Smooth muscle cell (in vitro differentiated cells): ENCODE data around the gene DARS1. TPM values are rescaled to one million over a fixed set of nuclear protein-coding genes. Genes with fewer than 3 reads are reported as not detected.

Experiments
- DNase-seq: peaks from one replicate; lab custom pipeline; 2025; ENCODE audit not compliant: unreplicated experiment; lab: John Stamatoyannopoulos, UW
- H2AFZ ChIP-seq: fragments of 200-600 bp; sonication (generic); 2 replicates; pipeline ENCODE4 v1.6.0; 2016; ENCODE audit warnings: antibody characterized with exemption, low read depth, mild to moderate bottlenecking
- H3F3A ChIP-seq: fragments of 200-600 bp; sonication (generic); 2 replicates; pipeline ENCODE4 v1.6.0; 2017; ENCODE audit warnings: antibody characterized with exemption, low read depth
- H3K27ac ChIP-seq: fragments of 200-600 bp; sonication (generic); 2 replicates; pipeline ENCODE4 v1.5.1; 2016; ENCODE audit warnings: low read depth, mild to moderate bottlenecking
- H3K27me3 ChIP-seq: fragments of 200-600 bp; sonication (generic); 2 replicates; pipeline ENCODE4 v1.6.1; 2016; ENCODE audit warnings: low read depth, mild to moderate bottlenecking
- H3K36me3 ChIP-seq: fragments of 200-600 bp; sonication (generic); 2 replicates; pipeline ENCODE4 v1.5.1; 2016; ENCODE audit warnings: low read depth
- H3K4me1 ChIP-seq: fragments of 200-600 bp; sonication (generic); 2 replicates; pipeline ENCODE4 v1.5.1; 2016; ENCODE audit warnings: low read depth
- H3K4me2 ChIP-seq: fragments of 200-600 bp; sonication (generic); 2 replicates; pipeline ENCODE4 v1.6.0; 2016; ENCODE audit warnings: mild to moderate bottlenecking
- H3K4me3 ChIP-seq: fragments of 200-600 bp; sonication (generic); 2 replicates; pipeline ENCODE4 v1.5.1; 2016; ENCODE audit warnings: mild to moderate bottlenecking
- H3K79me2 ChIP-seq: fragments of 200-600 bp; sonication (generic); 2 replicates; pipeline ENCODE4 v1.6.0; 2016; ENCODE audit warnings: low read depth, mild to moderate bottlenecking
- H3K9ac ChIP-seq: fragments of 200-600 bp; sonication (generic); 2 replicates; pipeline ENCODE4 v1.6.0; 2016; ENCODE audit warnings: low read depth
- H3K9me3 ChIP-seq: fragments of 200-600 bp; sonication (generic); replicated peaks from 2 replicates; pipeline ENCODE4 v1.5.1; 2016; ENCODE audit warnings: low read depth
- H4K20me1 ChIP-seq: fragments of 200-600 bp; sonication (generic); 2 replicates; pipeline ENCODE4 v1.6.0; 2016; ENCODE audit warnings: low read depth
- CTCF ChIP-seq: fragments of 200-600 bp; sonication (generic); IDR thresholded peaks from 2 replicates; pipeline ENCODE4 v1.5.1; 2017; ENCODE audit warnings: borderline replicate concordance, mild to moderate bottlenecking, antibody characterized with exemption; ENCODE audit not compliant: insufficient read depth, poor library complexity, severe bottlenecking
- WGBS: methylation state at CpG from one replicate; pipeline ENCODE4 v1.1.7; 2016; ENCODE audit warnings: low lambda C conversion rate; 5-methylcytosine and 5-hydroxymethylcytosine counted together
- polyA plus RNA-seq: library from polyadenylated mRNA; unstranded; fragments of >200 nt; fragmentation: Nextera tagmentation; extraction: Ambion mirVana; gene quantifications from 2 replicates; pipeline ENCODE4 v1.2.1, GENCODE V29; 2016
- total RNA-seq: library from RNA; depleted of rRNA; stranded (reverse); fragments of >200 nt; gene quantifications from 2 replicates; pipeline ENCODE4 v1.2.3, GENCODE V29; 2014

The DARS1 gene
- total and polyA plus RNA-seq, 2 experiments from 2014 or later, result 110 to 121 TPM

DNA sequence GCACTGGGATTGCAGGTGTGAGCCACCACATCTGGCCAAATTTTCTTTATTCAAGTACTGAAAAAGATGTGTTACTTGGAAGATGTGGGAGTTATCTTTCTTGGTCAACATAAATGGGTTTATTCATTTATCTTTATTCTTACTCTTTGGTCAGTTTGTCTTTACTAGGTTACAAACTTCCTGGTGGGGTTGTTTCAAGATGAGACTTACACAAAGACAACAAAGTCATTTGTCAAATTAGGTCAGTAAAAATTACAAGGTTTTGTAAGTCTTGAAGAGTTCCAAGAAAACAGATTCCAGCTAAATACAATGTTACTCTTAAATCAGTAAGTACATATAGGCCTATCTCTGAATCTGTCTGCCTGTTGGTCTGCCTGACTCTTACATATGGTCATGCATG lies 48.9 kb downstream of the DARS1 start:
- H3K4me1 ChIP-seq, result no peaks in the 10 kb centered on the region
- H3K79me2 ChIP-seq, result peaks cover 24% of the 10 kb centered on the region
- no peak overlapping the region for H3K4me2 ChIP-seq
- H2AFZ ChIP-seq, result no peak overlapping the region
- H3K27ac ChIP-seq, result no peak overlapping the region
- no peaks in the 10 kb centered on the region for H3K27me3 ChIP-seq
- H3K9ac ChIP-seq, result no peak overlapping the region
- no peak for TF ChIP-seq CTCF
- no peaks in the 10 kb centered on the region for H3K9me3 ChIP-seq
- no peak for DNase-seq
- H3K36me3 ChIP-seq, result peaks cover 15% of the 10 kb centered on the region
- H3K4me3 ChIP-seq, result no peak overlapping the region
- H3F3A ChIP-seq, result no peaks in the 10 kb centered on the region
- peaks cover 76% of the 10 kb centered on the region for H4K20me1 ChIP-seq

DNA sequence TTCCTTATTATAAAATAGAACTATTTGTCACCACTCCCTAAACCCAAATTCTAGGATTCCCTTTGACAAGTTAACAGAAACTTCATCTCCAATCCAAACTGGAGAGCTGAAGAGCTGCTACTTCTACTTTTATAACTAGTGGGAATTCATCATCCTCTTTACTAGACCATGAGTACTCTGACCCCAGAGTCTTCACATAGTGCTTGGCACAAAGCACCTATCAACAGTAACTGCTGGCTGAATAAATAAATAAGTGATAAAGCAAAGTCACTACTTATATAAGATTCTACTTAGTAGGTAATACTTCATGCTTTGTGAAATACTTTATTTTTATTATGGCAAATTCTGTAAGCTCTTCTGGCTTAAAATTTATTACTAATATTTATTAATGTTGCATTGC lies 49.5 kb downstream of the DARS1 start:
- Histone ChIP-seq H3K9me3 (no peaks in the 10 kb centered on the region), H3K4me3 (no peak overlapping the region), H3K27me3 (no peaks in the 10 kb centered on the region), H3K4me1 (no peaks in the 10 kb centered on the region), H3K36me3 (peaks cover 15% of the 10 kb centered on the region), H3K4me2 (no peak overlapping the region), H2AFZ (no peak overlapping the region), H3F3A (no peaks in the 10 kb centered on the region), H3K9ac (no peak overlapping the region), H3K79me2 (peaks cover 24% of the 10 kb centered on the region), H3K27ac (no peak overlapping the region), H4K20me1 (peaks cover 77% of the 10 kb centered on the region)
- DNase-seq, result no peak
- no peak for TF ChIP-seq CTCF

GRCh38 chr2:135931776-135932443 lies 53.5 kb downstream of the DARS1 start:
- H2AFZ ChIP-seq, result no peak overlapping the region
- DNase-seq, result no peak
- peaks cover 15% of the 10 kb centered on the region for H3K36me3 ChIP-seq
- H3K4me3 ChIP-seq, result no peak overlapping the region
- no peak overlapping the region for H3K9ac ChIP-seq
- H3F3A ChIP-seq, result no peaks in the 10 kb centered on the region
- peaks cover 68% of the 10 kb centered on the region for H4K20me1 ChIP-seq
- no peaks in the 10 kb centered on the region for H3K9me3 ChIP-seq
- H3K4me2 ChIP-seq, result no peak overlapping the region
- no peaks in the 10 kb centered on the region for H3K4me1 ChIP-seq
- H3K27ac ChIP-seq, result no peak overlapping the region
- TF ChIP-seq CTCF, result no peak
- no peaks in the 10 kb centered on the region for H3K27me3 ChIP-seq
- H3K79me2 ChIP-seq, result peaks cover 12% of the 10 kb centered on the region

DNA sequence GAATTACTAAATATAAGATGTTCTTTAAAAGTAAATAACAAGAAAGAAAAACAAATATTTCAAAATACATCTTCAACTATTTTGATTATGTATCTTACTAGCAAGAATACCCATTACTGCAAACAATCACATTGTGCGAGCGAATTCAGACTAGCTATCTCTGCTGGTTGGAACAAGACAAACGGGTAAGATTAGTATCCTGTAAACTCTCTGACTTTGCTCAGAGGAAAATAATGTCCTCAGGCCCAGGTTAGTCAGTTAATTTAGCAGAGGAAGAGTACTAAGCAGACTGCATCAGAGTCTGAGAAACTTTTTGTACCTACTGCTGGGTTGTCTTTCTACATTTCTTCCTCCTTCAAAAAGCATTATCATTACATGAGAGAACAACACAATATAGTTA lies 58.8 kb downstream of the DARS1 start:
- WGBS, result 81% methylated on average over 3 of the region's 3 CpGs
- Histone ChIP-seq H3K9ac (no peak overlapping the region), H3K36me3 (peaks cover 16% of the 10 kb centered on the region), H2AFZ (no peak overlapping the region), H3K4me3 (no peak overlapping the region), H3K9me3 (no peaks in the 10 kb centered on the region), H3K27ac (peak overlapping the region; percentile 19), H3F3A (no peaks in the 10 kb centered on the region), H3K4me1 (no peaks in the 10 kb centered on the region), H4K20me1 (peaks cover 52% of the 10 kb centered on the region), H3K4me2 (peak overlapping the region; percentile 35), H3K27me3 (no peaks in the 10 kb centered on the region), H3K79me2 (no peaks in the 10 kb centered on the region)
- no peak for TF ChIP-seq CTCF
- DNase-seq, result no peak
